Inflammatory macrophage treated with lipopolysaccharide for 4 hours (primary cell): ENCODE results near the gene EPS8L3.

ENCODE experiments used
- DNase-seq: peaks from one replicate; pipeline ENCODE4 v3.0.0-alpha.2; 2020

The EPS8L3 gene

DNA sequence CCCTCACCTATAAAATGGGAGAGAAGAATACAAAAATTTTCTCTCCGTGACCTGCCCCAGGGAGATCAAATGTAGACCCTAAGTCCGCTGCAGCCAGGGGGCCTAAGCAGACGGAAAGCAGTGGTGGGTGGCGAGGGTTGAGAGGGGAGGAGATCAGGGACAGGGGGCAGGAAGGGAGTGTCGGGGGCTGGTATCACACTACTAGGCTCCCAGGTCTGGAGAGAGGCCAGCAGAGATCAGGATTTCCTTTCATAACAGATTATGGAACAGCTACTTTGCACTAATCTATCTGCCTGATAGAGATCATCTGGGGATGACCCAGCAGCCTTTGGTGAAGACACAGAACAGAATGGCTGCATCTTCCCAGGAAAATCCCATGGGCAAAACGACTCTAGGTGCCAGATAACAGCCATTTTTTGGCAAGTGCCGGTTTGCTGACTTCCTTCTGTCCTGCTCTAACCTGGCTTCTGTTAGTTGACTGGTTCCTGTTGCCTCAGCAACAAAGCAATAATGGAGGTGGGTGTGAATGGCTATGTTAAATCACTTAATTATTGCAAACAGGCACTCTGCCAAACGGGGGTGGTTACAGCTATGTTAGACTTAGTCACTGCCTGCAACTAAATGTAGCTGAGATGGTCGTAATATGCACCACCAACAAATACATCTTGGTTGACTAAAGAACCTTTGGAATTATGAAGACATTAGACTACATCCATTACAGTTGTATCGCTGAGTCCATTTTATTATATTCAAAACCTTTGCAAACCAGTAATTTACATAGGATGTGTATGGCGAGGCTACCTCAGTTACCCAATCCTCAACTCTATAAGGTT, 30.0 kb upstream of the EPS8L3 start:
- DNase-seq: peak; percentile 77

DNA sequence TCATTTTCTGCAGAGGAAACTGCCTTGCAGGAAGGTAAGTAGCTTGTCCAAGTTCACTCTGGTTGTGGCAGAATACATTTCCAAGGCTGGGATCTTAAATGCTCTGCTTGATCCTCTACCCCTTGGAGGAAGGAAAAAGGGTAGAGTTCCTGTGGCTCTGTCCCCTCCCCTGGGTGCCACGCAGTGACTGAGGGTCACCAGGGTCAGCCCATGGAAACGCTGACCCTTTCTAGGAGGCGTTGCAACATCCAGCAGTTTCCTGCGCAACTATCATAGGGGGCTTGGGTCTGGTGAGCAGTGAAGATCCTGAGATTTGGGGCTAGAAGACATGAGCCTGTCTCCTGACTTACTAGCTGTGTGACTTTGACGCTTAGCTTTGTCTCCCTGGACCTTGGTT, 29.4 kb upstream of the EPS8L3 start:
- DNase-seq: no peak

DNA sequence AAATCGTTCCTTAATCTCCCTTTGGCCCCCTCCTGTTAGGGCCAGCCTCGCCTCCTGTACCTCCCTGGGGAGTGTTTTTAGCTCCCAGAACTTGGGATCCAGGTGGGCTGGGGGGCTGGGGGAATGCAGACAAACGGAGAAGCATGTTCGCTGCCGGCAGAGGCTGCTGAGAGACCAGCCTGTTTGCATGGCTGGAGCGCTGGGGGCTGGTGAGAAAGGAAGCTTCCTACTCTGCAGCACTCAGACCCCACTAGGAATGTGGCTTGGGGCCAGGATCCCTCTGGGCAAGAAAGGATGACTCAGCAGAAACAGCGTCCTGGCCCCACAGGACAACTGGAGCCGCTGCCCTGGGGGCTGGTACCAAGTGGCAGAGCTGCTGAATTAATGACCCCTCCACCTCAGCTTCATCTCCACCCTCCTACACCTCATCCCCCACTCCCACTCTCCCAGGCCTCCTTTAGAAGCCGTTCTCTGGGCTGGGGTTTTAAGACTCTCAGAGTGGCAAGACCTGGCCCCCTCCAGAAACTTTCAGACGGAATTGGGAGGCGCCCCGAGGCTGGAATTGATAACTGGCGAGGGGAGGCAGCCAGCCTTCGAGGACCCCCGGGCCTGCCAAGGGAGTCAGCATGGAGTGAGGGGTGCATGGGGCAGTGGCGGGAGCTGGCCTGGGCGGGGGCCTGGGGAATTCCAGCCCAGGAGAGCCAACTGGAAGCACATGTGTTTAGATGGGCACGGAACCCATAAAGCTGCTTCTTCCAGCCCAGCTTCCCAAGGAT, 28.5 kb upstream of the EPS8L3 start:
- DNase-seq: no peak

DNA sequence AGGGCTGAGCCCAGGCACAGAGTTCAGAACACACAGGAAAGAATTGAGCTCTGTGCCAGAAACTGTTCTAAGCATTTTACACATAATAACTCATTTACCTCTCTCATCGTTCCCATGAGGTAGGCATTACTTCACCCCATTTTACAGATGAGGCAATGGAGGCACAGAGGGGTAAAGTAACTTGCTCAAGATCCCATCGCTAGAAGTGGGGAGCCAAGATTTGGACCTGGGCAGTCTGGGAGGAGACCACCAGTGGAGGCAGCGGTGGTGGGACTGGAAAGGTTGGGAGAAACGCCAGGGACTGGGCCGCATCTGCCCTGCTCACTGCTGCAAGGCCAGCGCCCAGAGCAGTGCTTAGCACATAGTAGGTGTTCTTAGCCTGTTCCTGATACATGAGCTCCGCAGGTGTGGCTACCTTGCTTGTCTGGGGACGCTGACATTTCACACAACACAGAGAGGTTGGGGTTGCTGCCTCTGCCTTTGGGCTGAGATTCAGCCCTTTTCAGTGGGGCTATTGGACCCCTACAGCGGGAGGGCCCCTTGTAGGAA, 27.8 kb upstream of the EPS8L3 start:
- DNase-seq: no peak

DNA sequence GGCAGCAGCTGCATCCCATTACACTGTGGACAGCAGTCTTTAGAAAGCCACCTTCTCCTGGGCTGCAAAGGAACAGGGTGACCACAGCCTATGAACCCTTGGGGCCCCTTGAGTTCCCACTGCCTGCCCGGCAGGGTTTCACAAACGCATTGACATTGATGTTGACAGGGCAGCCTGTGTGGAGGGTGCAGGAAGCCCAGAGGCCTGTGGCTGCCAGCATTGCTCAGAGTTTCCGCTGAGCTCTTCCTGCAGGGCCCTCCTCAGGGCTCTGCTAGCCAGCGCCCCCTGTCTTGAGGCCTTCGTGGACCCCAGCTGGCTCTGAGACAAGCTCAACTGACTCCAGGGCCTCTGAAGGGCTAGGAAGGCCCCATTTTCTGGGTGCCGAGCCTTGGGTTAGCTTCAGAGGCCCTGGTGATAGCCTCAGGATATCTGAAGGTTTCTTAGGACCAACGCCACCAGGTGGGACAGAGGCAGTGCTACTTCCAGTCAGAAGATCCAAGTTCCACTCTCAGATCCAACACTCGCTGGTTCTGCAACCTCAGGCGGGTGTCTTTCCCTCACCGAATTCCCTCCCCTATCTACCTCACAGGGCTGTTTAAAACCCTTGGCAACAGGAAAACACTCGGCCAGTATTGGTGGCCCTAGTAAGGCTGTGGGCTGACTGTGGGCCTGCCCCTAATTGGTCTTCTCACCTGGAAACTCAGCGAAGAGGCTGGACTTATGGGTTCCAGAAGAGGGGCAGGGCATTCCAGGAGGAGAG, 27.2 kb upstream of the EPS8L3 start:
- peak; percentile 85 for DNase-seq

DNA sequence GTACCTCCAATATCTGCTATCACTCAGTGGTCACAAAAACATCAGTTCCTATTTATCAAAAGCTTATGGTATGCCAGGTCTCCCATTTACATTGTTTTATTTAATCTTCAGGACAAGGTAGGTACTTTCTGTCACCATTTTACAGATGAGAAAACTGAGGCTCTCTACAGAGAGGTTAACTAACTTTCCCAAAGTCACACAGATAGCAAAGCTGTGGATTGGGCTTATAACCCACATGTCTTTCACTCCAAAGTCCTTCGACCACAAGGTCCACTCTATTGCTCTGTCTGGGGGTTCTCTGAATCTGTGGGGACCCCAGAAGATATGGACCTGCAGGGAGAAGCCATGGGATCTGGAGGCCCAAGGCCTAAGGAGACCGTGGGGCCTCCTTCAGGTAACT, 26.6 kb upstream of the EPS8L3 start:
- no peak for DNase-seq

DNA sequence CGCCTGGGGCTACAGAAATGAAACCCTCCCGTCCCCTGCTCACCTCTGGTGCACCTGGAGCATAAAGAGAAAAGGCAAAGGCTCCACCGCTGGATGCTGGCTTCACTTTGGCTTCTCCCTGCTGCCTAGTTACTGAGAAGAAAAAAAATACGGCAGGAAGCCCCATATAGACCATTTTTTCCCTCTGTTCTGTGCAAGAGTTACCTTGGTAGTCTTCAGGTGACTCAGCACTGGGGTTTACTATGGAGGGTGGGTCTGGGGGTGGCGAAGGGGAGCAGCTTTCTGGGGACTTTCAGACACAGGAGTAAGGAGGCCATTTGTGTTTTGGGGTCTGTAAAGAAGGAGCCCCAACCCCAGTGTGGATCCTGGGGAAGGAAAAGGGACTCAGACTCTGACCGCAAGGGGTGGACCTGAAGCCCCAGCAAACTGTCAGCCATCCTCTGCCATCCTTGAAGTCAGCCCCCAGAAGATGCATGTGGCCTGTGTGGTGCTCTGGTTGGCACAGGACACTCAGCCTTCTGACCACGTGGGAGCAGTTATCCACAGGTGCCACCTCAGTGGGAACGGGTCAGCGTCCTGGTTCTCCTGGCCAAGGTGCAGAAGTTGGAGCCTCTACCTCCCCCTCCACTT, 25.9 kb upstream of the EPS8L3 start:
- DNase-seq: no peak

DNA sequence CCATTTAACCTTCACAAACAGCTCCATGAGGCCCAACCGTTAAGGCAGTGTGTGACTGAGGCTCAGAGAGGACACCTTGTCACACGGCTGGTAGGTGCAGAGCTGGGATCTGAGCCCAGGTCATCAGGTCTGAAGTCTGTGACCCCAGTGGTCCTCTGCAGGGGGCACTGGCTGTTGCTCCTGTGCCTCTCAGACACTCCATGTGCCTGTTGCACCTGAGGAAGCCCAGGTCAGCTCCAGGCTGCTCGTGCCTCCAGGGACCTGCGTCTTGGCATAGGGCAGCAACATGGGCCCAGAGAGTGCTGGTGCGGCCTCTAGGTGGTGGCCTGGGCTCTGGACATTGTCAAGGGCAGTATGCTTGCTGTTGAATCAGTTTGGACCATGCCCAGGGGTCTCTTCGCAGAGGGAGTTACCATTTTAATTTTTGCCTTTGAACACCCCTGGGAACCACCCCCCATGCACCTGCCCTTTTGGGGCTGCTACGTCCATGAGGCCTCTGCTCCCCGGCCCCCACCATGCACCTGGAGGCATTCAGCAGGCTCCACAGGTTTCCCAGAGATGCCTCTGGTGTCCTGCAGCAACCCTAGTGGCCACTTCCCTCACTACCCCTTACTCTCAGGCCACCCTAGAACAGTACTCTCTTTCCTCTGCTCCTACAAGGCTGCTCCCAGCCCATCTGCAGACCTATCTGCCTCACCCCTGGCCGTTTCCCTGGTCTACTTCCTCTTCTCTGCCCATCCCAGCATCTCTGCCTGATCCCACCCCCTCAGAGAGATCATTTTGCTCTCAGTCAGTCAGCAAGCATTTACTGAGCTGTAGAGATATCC, 25.2 kb upstream of the EPS8L3 start:
- DNase-seq: peak; percentile 33

DNA sequence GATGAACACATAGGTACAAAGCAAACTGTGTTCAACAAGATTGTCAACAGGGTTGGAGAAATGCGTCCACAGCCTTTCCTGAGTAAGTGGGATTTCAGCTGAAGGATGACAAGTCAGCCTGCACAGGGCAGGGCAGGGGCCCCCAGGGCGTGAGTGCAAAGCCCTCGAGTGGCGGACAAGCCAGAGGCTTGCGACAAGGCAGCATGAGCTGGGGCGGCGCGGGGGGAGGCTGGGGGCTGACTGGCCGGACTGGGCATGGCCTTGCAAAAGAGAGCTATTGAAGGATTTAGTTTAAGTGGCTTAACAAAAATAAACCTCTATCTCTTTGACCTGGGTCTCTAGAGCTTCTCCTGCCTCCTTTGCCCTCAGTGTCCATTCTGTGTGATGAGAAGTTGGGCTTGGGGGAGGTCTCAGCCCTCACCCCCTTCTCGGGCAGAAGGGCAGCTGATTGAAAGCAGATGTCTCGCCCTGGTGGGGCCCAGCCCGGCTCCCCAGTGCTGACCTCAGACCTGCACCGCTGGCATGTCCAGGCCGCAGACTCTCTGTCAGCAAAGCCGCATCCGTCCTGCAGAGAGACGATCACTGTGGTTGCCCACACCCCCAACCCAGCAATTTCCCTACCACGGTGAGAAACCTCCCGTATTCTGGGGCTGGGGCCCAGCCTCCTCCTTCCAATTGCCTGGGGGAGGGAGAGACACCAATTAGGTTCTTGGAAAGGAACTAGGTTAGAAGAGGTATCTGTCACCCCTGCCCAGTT, 24.3 kb upstream of the EPS8L3 start:
- DNase-seq: no peak

DNA sequence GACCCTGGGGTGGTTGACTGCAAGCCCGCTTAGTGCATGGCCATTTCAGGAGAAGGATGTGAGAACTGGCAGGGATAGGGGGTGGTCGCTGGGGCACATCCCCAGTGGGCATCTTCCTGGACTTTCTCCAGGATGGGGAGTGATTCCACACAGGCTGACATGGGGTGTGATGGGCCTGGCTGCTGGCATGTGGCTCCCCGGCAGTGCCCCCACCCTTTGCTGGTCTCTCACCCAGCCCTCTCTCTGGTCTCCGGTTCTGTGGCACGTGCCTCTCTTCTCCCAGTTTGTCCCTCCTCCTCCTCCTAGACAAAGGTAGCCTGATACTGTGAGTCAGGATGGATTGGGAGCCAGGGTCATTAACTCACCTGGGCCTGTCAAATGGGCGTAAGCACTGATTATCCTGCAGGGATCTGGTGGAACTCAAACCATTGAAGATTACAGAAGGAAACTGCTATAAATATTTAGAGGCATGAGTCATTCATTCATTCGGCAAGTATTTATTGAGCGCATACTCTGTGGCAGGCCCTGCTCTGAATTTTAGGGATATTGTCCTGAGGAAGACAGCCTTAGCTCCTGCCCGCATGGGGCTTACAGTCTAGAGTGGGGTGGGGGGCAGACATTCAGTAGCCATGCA, 23.6 kb upstream of the EPS8L3 start:
- no peak for DNase-seq

DNA sequence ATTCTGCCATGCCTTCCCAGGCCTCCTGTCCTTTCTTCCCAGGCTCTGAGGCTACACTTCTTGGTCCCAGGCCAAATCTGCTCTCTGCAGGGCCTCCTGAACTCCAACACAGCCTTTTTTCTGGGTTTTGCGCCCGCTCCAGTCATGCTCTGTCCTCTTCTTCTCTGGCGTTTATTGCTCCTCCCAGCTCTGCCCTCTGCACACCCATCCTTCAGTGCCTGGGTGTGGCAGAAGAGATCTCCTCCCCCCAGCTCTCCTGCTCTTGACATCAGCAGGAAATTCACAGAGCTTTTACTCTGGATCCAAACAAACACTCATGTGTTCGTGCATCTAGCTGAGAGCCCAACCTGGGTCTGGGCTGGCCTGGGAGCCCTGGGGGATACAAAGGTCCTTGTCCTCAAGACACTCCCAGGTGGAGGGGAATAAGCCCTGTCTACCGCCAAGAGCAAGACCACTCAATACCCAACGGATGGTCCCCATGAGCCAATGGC, 22.9 kb upstream of the EPS8L3 start:
- DNase-seq: peak; percentile 33

DNA sequence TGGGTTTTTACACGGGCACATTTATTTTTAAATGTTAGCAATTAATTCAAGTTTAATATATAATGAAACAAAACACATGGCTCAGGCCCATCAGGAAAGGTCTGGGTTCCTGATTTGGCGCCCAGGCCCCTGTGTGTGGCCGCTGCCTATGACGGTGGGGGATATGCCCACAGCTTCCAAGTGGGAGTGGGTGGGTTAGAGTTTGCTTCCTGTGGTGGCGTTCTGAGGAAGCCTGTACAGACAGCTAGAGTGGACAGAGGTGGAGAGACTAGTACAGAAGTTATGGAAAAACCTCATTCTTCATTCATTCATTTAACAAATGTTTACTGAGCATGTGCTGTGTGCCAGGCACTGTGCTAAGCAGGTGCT, 22.4 kb upstream of the EPS8L3 start:
- DNase-seq: peak; percentile 22

DNA sequence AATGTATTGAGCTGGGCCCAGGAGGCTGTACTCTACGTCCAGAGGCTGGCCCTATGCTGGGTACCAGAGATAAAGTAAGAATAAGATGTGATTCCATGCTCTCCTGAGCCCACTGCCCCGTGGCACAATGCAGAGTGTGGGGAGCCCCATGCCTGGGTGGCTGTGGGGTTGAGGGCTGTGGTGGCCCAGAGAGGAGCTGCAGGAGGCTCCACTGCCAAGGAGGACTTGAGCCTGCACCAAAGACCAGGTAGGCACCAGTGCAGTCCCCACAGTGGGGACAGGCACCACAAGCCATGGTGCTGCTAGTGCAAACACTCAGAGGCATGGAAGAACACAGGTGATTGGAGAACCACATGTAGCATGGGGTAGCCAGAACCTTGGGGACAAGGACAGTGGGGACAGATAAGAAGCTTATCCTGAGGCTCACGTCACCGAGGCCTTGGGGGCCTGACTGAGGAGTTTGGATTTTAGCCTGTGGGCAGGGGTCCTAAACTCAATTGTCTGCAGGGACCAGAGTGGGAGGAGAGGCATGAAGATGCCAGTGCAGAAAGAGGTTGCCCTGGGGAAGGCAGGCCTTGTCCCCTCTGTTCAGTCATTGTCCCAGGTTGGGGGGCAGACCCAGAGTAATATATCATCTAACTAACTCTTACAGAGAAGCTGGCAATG, 21.9 kb upstream of the EPS8L3 start:
- DNase-seq: no peak

DNA sequence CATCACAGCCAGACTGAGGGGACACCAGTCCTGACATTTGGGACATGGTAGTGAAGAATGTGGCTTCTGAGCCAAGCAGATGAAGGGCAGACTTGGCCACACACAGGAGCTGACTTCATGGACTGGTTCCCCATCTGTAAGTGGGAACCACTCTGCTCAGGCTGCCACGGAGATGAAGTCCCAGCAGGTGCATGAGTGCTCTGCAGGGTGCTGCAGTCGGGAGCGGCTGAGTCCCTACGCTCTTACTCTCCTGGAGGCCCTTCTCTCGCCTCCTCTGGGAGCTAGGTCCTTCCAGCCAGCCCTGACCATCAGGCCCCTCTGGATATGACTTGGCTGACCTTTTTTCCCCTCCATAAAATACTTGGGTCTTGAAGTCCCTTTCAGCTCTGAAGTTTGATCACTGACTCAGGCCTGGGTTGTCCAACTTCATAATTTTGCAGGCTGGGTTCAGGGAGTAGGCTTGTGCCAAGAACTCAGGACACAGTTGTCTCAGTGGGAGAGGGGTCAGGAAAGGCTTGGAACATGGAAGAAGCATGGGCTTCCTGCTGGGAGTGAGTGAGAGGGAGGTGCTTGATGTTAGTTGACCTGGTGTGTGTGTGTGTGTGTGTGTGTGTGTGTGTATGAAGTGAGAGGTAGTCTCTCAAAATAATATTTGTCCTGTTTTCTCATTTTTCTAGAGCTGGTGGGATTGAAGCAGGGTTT, 21.0 kb upstream of the EPS8L3 start:
- no peak for DNase-seq

DNA sequence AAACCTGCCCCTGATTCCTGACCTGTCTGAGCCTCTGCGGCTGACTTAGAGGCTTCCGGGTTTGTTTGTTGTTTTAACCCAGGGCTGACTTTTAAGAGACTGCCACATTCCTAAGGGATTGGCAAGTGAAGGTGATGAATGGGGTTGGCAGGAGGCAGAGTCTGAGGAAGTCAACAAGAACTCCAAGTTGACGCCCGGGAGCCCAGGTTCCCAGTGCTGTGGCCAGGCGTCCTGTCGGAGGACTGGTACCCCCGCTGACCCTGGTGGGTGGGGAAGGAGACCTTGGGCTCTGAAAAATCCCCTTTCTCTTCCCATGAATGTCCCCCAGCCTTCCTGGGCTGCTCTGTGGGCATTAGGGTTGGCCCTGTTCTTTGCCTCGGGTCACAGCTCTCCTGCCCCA, 19.7 kb upstream of the EPS8L3 start:
- no peak for DNase-seq

DNA sequence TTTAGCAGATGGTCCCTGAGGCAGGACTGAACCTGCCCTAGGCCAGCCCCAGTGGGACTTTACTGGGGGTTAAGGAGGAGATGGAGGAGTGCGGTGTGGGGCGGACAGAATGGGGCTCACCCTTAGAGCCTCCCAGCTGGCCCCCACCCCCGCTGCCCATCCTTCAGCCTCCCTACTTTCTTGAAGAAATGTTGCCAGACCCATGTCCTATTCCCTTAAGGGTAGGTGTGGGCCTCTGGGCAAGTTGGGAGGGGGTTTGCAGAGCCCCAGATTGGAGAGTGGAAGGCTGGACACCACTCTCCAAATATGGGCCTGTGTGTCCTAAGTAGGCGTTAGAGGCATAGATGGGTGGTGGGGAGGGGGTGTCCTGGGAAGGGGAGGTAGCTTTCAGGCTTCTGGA, 19.2 kb upstream of the EPS8L3 start:
- no peak for DNase-seq

DNA sequence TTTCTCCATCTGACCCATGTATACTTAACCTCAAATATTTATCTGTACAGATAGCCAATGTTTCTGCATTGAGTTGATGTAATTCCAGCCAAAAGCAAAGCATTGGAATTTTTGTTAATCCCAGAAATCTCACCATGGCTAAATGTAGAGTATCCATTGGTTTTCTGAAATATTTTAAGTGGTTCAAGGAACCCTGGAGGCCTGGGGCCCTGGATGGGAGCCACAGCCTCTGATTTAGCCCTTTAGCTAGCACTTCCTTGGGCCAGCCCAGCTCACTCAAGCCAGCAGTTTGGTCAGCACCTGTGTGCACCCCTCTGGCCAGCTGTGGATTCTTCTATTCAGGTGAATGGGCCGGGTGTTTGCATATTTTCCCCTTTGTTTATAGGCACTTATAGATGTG, 18.8 kb upstream of the EPS8L3 start:
- DNase-seq: no peak

DNA sequence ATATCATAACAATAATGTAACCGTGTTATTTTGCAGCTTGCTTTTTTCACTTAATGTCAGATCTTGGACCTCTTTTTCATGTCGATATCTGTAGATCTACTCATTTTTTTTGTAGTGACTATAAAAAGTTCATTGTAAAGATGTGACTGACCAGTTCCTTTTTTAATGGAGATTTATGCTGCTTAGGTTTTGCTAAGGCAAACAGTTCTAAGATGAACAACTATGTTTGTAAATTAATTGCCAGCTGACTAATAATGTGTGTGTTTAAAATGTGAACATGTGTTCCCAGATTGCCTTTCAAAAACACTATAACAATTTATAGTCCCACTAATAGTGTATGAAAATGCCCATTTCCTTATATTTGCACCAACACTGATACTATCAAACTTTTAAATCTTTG, 18.1 kb upstream of the EPS8L3 start:
- no peak for DNase-seq

DNA sequence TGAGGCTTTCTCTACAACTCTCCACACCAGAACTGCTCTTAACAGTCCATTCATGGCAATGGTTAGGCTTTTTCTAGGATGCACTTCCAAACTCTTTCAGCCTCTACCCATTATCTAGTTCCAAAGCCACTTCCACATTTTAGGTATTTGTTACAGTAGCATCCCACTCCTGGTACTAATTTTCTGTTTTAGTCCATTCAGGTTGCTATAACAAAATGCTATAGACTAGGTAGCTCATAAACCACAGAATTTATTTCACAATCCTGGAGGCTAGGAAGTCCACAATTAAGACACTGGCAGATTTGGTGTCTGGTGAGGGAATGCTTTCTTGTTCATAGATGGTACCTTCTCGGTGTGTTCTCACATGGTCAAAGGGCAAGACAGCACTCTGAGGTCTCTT, 17.3 kb upstream of the EPS8L3 start:
- no peak for DNase-seq
